ENCODE data around the gene ATXN1L.

GRCh38 chr16:71870818-71871217 lies 25.0 kb downstream of the ATXN1L start:
- TF ChIP-seq POLR2AphosphoS5 (IDR thresholded peaks at IDR 0.05; ENCODE audit: low read depth, low read length): no peak
- no peak for TF ChIP-seq POLR2A (IDR thresholded peaks at IDR 0.05; ENCODE audit: low read depth, low read length)

Data from GM12892 (cell line).